Endodermal cell (in vitro differentiated cells): ENCODE measurements around the gene ADK. TPM values are rescaled to one million over a fixed set of nuclear protein-coding genes. Genes with fewer than 3 reads are reported as not detected.

Experiments
- DNase-seq: peaks from one replicate; pipeline ENCODE4 v3.0.0-alpha.2; 2017
- H3K27ac ChIP-seq: 2 replicates; pipeline ENCODE4 v1.5.1; 2013; ENCODE audit warnings: mild to moderate bottlenecking, low read depth, low read length, moderate library complexity
- H3K27me3 ChIP-seq: 2 replicates; pipeline ENCODE4 v1.6.1; 2013; ENCODE audit warnings: mild to moderate bottlenecking, low read length, moderate library complexity; ENCODE audit not compliant: insufficient read depth, control insufficient read depth, poor library complexity, severe bottlenecking
- H3K36me3 ChIP-seq: 2 replicates; pipeline ENCODE4 v1.7.0; 2013; ENCODE audit warnings: mild to moderate bottlenecking, low read length, moderate library complexity; ENCODE audit not compliant: control insufficient read depth, insufficient read depth
- H3K4me1 ChIP-seq: one replicate; pipeline ENCODE4 v1.7.0; 2013; ENCODE audit warnings: low read length; ENCODE audit not compliant: control insufficient read depth, insufficient read depth
- H3K4me3 ChIP-seq: 2 replicates; pipeline ENCODE4 v1.5.1; 2013; ENCODE audit warnings: mild to moderate bottlenecking, low read length, moderate library complexity
- H3K9ac ChIP-seq: 2 replicates; pipeline ENCODE4 v1.6.1; 2013; ENCODE audit warnings: mild to moderate bottlenecking, low read length, moderate library complexity; ENCODE audit not compliant: poor library complexity, severe bottlenecking; ENCODE audit errors: extremely low read depth
- H3K9me3 ChIP-seq: 2 replicates; pipeline ENCODE4 v1.6.1; 2013; ENCODE audit warnings: mild to moderate bottlenecking, low read length, moderate library complexity; ENCODE audit not compliant: control insufficient read depth
- H3K27ac Mint-ChIP-seq: 2 replicates; pipeline ENCODE4 v1.8.0; 2020; ENCODE audit warnings: mixed read lengths
- H3K27me3 Mint-ChIP-seq: 2 replicates; pipeline ENCODE4 v1.8.0; 2021; ENCODE audit warnings: mild to moderate bottlenecking, mixed read lengths; ENCODE audit not compliant: insufficient read depth
- H3K36me3 Mint-ChIP-seq: 2 replicates; pipeline ENCODE4 v1.8.0; 2020; ENCODE audit warnings: low read depth, mixed read lengths
- H3K4me1 Mint-ChIP-seq: 2 replicates; pipeline ENCODE4 v1.8.0; 2020; ENCODE audit warnings: mixed read lengths
- H3K4me3 Mint-ChIP-seq: 2 replicates; pipeline ENCODE4 v1.8.0; 2020; ENCODE audit warnings: mild to moderate bottlenecking, moderate library complexity, mixed read lengths
- H3K9me3 Mint-ChIP-seq: 2 replicates; pipeline ENCODE4 v1.8.0; 2020; ENCODE audit warnings: mild to moderate bottlenecking, mixed read lengths
- CTCF ChIP-seq: fragments of 200-600 bp; sonication (generic); conservative IDR thresholded peaks from 2 replicates; pipeline ENCODE4 v1.5.0; 2021; ENCODE audit warnings: antibody characterized with exemption, mild to moderate bottlenecking
- WGBS, 2 experiments: methylation state at CpG; one replicate each; pipeline versions ENCODE4 v1.1.5 to v1.1.7; 2013; ENCODE audit warnings: missing lambda C conversion rate in 2 of 2, mixed read lengths in 1 of 2; ENCODE audit not compliant: insufficient coverage in 1 of 2, insufficient read length in 1 of 2; 5-methylcytosine and 5-hydroxymethylcytosine counted together
- total RNA-seq, 2 donors: library from RNA; stranded (reverse); fragmentation: NEBNext Ultra II Directional in 1 of 2; extraction: Animal tissue kit (Norgen Biotek cat#: 25700) in 1 of 2; gene quantifications; 2 replicates in 1 of 2; 3 replicates in 1 of 2; pipeline ENCODE4 v1.2.1, GENCODE V29; 2021

The ADK gene
- total RNA-seq, 2 donors from 2014 or later, result 23.6 to 36.7 TPM

DNA sequence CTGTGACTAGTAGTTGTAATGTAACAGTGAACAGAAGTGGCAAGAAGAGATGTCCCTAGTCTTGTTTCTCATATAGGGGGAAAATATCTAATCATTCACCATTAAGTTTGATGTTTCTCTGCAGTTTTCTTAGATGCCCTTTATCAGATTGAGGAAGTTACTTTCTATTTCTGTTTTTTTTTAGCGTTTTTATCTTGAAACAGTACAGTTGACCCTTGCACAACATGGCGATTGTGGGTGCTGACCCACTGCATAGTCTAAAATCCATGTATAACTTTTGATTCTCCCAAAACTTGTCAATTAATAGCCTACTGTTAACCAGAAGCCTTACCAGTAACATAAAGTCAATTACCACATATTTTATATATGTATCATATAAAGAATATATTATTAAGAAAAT, 192.0 kb downstream of the ADK start:
- Mint-ChIP-seq H3K27ac (no peak overlapping the region), H3K9me3 (peaks cover 13% of the 10 kb centered on the region), H3K4me1 (no peaks in the 10 kb centered on the region), H3K4me3 (no peak overlapping the region), H3K27me3 (no peaks in the 10 kb centered on the region), H3K36me3 (peaks cover 5% of the 10 kb centered on the region)
- no peaks in the 10 kb centered on the region for H3K4me1 ChIP-seq
- H3K9ac ChIP-seq, result no peak overlapping the region
- WGBS, 2 experiments, result 87 to 94% methylated on average over 2 of the region's 2 CpGs
- no peak for DNase-seq
- H3K27ac ChIP-seq, result no peak overlapping the region
- H3K9me3 ChIP-seq, result peaks cover 20% of the 10 kb centered on the region
- H3K4me3 ChIP-seq, result no peak overlapping the region
- no peak for TF ChIP-seq CTCF
- H3K27me3 ChIP-seq, result no peaks in the 10 kb centered on the region
- no peaks in the 10 kb centered on the region for H3K36me3 ChIP-seq

DNA sequence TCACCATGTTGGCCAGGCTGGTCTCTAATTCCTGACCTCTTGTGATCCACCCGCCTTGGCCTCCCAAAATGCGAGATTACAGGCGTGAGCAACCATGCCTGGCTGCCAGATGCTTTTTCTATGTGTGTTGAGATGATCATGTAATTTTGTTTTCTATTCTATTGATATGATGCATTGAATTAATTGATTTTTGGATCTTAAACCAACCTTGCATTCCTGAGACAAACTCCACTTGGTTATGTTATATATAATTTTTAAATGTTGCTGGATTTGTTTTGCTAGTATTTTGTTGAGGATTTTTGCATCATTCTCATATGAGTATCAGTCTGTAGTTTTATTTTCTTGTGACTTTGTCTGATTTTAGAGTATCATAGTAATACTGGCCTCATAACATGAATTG, 192.8 kb downstream of the ADK start:
- Mint-ChIP-seq H3K27me3 (no peaks in the 10 kb centered on the region), H3K27ac (no peak overlapping the region), H3K4me1 (no peaks in the 10 kb centered on the region), H3K9me3 (peaks cover 13% of the 10 kb centered on the region), H3K4me3 (no peak overlapping the region), H3K36me3 (peaks cover 12% of the 10 kb centered on the region)
- WGBS, 2 experiments, result 80 to 93% methylated on average over 2 to 3 of the region's 3 CpGs
- no peaks in the 10 kb centered on the region for H3K27me3 ChIP-seq
- H3K9me3 ChIP-seq, result peaks cover 20% of the 10 kb centered on the region
- TF ChIP-seq CTCF, result no peak
- no peaks in the 10 kb centered on the region for H3K4me1 ChIP-seq
- no peaks in the 10 kb centered on the region for H3K36me3 ChIP-seq
- H3K4me3 ChIP-seq, result no peak overlapping the region
- DNase-seq, result no peak
- H3K9ac ChIP-seq, result no peak overlapping the region
- no peak overlapping the region for H3K27ac ChIP-seq

GRCh38 chr10:74344306-74344705, 193.3 kb downstream of the ADK start:
- H3K4me3 Mint-ChIP-seq, result no peak overlapping the region
- H3K9me3 Mint-ChIP-seq, result peaks cover 13% of the 10 kb centered on the region
- no peak overlapping the region for H3K27ac Mint-ChIP-seq
- no peak overlapping the region for H3K4me3 ChIP-seq
- H3K36me3 ChIP-seq, result no peaks in the 10 kb centered on the region
- 90 to 96% methylated on average over 1 of the region's 1 CpG for WGBS, 2 experiments
- H3K4me1 ChIP-seq, result no peaks in the 10 kb centered on the region
- no peak overlapping the region for H3K27ac ChIP-seq
- no peak for TF ChIP-seq CTCF
- H3K36me3 Mint-ChIP-seq, result peaks cover 12% of the 10 kb centered on the region
- H3K27me3 ChIP-seq, result no peaks in the 10 kb centered on the region
- no peak overlapping the region for H3K9ac ChIP-seq
- H3K4me1 Mint-ChIP-seq, result no peaks in the 10 kb centered on the region
- no peak for DNase-seq
- H3K9me3 ChIP-seq, result peaks cover 20% of the 10 kb centered on the region
- no peaks in the 10 kb centered on the region for H3K27me3 Mint-ChIP-seq
